ENCODE measurements around the gene GPR39. TPM values are rescaled to one million over a fixed set of nuclear protein-coding genes. Genes with fewer than 3 reads are reported as not detected.
A peak's percentile ranks its signal among the peaks of the same experiment; 100 is the strongest.

Gene GPR39
- total RNA-seq, 1 donor from 2014 or later, result 7.4 TPM

DNA sequence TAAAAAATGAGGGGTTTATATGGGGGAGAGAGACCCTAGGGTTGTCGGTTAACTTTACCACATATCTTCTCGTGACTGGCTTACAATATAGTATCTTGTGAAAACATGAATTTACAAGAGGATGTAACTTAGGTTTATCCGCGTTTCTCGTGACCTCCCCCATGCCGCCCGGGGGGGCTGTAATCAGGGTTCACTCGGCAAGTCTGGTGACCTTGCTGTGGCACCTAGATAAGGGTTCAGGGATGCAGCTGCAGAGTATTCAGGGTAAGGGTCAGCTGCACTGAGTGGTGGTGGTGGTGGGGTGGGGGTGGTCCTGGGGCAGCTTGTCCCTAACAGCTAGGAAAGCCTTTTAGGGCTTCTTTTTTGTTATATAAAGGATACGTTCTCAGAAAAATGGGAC, 141.1 kb downstream of the GPR39 start:
- no peak for ATAC-seq
- DNase-seq (ENCODE audit: low spot score), result no peak

DNA sequence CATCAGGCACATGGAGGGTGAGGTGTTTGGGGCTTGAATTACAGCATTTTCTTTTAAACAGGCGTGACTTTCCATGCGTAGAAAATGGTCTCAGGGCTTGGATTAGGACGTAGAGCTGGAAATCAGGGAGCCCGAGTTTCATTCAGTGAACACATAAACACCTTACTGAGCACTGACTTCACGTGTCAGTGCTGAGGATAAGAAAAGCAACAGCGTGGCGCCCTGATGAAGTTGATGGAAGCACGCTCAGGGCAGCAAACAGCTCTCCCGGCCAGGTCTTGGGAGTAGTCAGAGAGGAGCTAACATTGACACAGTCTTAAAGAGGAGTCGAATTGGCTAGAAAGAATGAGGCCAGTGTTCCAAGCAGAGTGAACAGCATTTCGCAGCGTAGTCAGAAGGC, 142.7 kb downstream of the GPR39 start:
- no peak for DNase-seq (ENCODE audit: low spot score)
- no peak for ATAC-seq

DNA sequence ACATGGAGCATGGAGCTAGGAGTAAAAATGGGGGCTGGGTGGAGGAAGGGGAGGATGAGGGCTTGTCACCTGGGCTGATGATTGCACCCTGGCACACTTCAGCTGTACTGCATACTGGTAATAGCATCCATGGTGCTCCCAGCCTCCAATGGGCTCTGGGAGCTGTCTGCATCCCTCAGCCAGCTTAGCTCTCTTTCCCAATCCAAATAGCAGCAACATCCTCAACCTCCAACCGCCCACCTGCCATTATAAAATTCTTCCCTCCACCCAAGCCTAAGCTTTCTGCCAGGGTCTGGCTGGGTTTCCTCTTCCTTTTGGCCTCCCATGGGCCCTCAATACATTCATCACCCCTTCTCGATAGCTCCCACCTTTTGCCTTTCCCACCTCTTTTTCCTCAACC, 143.3 kb downstream of the GPR39 start:
- DNase-seq (ENCODE audit: low spot score), result no peak
- ATAC-seq, result no peak

DNA sequence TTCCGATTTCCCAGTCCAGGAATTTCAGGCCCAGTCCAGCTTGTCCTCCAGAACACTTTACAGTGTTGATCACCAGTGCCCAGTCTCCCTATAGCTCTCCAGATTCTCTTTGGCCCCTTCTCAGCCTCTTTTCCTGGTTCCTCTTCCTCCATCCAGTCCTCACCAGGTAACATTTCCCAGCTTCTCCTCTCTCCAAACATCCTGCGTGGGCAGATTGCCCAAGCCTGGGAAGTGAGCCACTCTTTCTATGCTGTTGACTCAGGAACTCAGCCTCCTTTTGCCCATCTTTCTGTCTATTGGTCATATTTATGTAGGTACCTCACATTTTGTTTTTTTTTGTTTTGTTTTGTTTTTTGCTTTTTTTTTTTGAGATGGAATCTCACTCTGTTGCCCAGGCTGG, 144.0 kb downstream of the GPR39 start:
- peak; percentile 72 for DNase-seq (ENCODE audit: low spot score)
- peak; percentile 79 for ATAC-seq

- no peak for DNase-seq (ENCODE audit: low spot score)
- no peak for ATAC-seq
These were observed 145.6 kb downstream of the GPR39 start for GRCh38 chr2:132562245-132562644.

GRCh38 chr2:132564065-132564464, 147.5 kb downstream of the GPR39 start:
- DNase-seq (ENCODE audit: low spot score) (no peak), ATAC-seq (no peak)

GRCh38 chr2:132566379-132566778, 149.8 kb downstream of the GPR39 start:
- no peak for ATAC-seq
- DNase-seq (ENCODE audit: low spot score), result no peak

DNA sequence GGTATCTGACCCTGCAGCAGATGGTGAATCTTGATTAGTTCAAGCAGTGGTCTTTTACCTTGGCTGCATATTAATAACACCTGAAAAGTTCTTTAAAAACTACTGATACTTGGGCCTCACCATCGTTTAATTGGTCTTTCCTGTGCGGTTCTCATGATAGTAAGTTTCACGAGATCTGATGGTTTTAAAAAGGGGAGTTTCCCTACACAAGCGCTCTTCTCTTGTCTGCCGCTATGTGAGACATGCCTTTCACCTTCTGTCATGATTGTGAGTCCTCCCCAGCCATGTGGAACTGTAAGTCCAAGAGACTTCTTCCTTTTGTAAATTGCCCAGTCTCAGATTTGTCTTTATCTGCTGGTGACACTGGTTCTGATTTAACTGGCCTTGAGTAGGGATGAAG, 151.1 kb downstream of the GPR39 start:
- DNase-seq (ENCODE audit: low spot score) (no peak), ATAC-seq (no peak)

- DNase-seq (ENCODE audit: low spot score) (no peak), ATAC-seq (no peak)
These were observed 152.1 kb downstream of the GPR39 start for GRCh38 chr2:132568656-132569055.

- ATAC-seq, result no peak
- no peak for DNase-seq (ENCODE audit: low spot score)
These were observed 156.9 kb downstream of the GPR39 start for GRCh38 chr2:132573444-132574007.

GRCh38 chr2:132577686-132578085, 161.1 kb downstream of the GPR39 start:
- ATAC-seq (peak; percentile 31), DNase-seq (ENCODE audit: low spot score) (no peak)

- no peak for DNase-seq (ENCODE audit: low spot score)
- no peak for ATAC-seq
These were observed 165.0 kb downstream of the GPR39 start for GRCh38 chr2:132581591-132581990.

GRCh38 chr2:132581991-132582738, 165.6 kb downstream of the GPR39 start:
- no peak for DNase-seq (ENCODE audit: low spot score)
- ATAC-seq, result peak; percentile 73

DNA sequence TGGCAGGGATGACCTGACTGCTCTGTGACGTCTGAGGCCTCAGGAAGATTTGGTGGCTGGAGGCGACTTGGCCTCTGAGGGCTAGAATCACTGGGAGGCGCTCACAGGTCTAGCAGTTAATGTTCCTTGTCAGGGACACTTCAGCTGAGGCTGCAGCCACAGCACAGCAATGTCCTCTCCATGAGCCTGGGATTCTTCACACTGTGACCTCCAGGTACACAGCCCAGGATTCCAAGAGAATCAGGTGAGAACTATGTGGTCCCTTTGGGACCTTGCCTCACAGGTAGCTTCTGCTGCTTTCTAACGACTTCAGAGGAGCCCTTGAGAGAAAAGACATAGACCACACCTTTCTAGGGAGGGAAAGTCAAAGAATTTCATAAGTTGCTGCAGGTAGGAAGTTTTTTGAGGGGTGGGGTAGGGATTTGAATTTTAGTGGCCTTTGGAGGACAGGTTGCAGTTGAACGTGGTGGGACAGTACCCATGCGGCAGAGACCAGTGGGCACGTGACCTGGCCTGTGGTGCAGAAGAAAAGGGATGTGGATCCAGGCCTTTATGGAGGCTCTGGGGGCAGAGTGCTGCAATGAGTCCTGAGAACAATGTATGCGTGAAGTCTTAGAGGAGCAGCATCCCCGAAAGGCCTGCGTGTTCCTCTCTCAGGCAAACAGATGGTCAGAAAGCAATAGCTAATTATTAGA, 167.2 kb downstream of the GPR39 start:
- no peak for ATAC-seq
- no peak for DNase-seq (ENCODE audit: low spot score)

GRCh38 chr2:132584976-132585817, 168.6 kb downstream of the GPR39 start:
- no peak for ATAC-seq
- no peak for DNase-seq (ENCODE audit: low spot score)

- DNase-seq (ENCODE audit: low spot score) (no peak), ATAC-seq (no peak)
These were observed 169.5 kb downstream of the GPR39 start for GRCh38 chr2:132586101-132586511.

DNA sequence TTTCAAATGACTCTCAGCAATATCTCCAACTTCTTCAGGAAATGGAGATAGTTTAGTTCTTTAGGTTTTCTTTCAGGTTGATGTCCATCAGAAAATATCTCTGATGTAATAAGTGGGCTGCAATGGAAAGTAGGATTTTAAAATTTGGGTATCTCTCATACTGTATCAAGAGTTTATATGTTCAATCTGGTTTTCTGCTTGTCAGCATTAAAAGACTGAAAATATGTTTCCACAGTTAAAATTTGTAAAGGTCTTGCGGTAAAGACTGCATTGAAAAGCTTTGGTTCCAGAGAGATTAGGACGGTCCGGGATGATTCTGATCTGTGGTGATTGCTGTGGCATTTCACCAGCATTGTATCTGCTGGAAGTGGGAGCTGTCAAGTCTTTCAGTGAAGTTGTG, 170.2 kb downstream of the GPR39 start:
- DNase-seq (ENCODE audit: low spot score) (no peak), ATAC-seq (no peak)

- peak; percentile 96 for ATAC-seq
- peak; percentile 69 for DNase-seq (ENCODE audit: low spot score)
These were observed 172.0 kb downstream of the GPR39 start for GRCh38 chr2:132588576-132588975.

- DNase-seq (ENCODE audit: low spot score) (no peak), ATAC-seq (no peak)
These were observed 172.7 kb downstream of the GPR39 start for GRCh38 chr2:132589111-132589830.

GRCh38 chr2:132589966-132590365, 173.4 kb downstream of the GPR39 start:
- peak; percentile 55 for ATAC-seq
- DNase-seq (ENCODE audit: low spot score), result no peak

DNA sequence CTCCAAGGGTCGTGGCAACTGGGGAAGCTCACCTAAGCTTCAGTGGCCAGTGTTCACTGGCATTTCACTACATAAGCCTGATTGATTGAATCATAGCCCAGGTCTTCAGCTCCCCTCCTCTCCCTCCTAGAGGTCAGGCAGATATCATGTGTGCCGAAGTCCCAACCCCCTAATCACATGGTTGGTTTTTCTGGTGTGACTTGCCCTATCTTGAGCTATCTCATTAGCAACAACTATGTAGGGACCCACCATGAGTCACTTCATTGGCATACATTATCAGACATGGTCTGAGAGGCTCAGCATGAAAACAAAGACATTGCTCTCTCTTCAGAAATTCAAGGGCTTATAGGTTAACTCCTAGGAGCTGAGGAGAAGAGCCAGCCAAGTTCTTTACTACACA, 176.6 kb downstream of the GPR39 start:
- DNase-seq (ENCODE audit: low spot score) (no peak), ATAC-seq (no peak)
